ENCODE data around the gene NAV3.

DNA sequence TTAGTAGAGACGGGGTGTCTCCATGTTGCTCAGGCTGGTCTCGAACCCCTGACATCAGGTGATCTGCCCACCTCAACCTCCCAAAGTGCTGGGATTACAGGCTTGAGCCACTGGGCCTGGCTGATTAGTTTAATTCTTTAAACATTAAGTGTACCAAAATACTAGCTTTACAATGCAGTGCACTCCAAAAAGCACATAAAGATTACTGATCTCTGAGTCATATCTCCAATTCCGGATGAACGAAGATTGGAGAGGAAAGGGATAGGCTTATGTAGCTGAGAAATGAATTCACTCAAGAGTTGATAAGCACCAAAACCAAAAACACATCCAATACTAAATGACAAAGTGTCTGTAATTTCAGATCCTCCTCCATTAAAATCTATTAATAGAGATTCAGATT lies 15.1 kb downstream of the NAV3 start:
- TF ChIP-seq, protein P1, sequence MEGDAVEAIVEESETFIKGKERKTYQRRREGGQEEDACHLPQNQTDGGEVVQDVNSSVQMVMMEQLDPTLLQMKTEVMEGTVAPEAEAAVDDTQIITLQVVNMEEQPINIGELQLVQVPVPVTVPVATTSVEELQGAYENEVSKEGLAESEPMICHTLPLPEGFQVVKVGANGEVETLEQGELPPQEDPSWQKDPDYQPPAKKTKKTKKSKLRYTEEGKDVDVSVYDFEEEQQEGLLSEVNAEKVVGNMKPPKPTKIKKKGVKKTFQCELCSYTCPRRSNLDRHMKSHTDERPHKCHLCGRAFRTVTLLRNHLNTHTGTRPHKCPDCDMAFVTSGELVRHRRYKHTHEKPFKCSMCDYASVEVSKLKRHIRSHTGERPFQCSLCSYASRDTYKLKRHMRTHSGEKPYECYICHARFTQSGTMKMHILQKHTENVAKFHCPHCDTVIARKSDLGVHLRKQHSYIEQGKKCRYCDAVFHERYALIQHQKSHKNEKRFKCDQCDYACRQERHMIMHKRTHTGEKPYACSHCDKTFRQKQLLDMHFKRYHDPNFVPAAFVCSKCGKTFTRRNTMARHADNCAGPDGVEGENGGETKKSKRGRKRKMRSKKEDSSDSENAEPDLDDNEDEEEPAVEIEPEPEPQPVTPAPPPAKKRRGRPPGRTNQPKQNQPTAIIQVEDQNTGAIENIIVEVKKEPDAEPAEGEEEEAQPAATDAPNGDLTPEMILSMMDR (IDR thresholded peaks at IDR 0.05), result no peak
- TF ChIP-seq POLR2A (IDR thresholded peaks at IDR 0.05), result no peak
